HG03045 (cell line): ENCODE measurements around the gene LETMD1.
A peak's percentile ranks its signal among the peaks of the same experiment; 100 is the strongest.

Experiments used
- ATAC-seq: cut with Tn5 transposase; IDR thresholded peaks from one replicate; pipeline ENCODE4 v1.9.1; 2021; ENCODE audit warnings: mild to moderate bottlenecking, moderate library complexity; ENCODE audit not compliant: unreplicated experiment

LETMD1 gene

GRCh38 chr12:51025338-51025835 lies 22.7 kb upstream of the LETMD1 start:
- ATAC-seq, result peak; percentile 6

- ATAC-seq, result peak; percentile 96
These were observed 22.1 kb upstream of the LETMD1 start, which contains the start of gene SLC11A2 for GRCh38 chr12:51025836-51026638. Gene SLC11A2 (minus strand): TSS chr12:51026384. CDS start chr12:51010728, 15,656 bp downstream.

- ATAC-seq, result no peak
These were observed 20.7 kb upstream of the LETMD1 start for GRCh38 chr12:51027342-51027835.

- ATAC-seq, result no peak
These were observed 19.9 kb upstream of the LETMD1 start for GRCh38 chr12:51028126-51028812.

- ATAC-seq, result no peak
These were observed 19.3 kb upstream of the LETMD1 start for GRCh38 chr12:51028813-51029150.

GRCh38 chr12:51033048-51033447 lies 15.1 kb upstream of the LETMD1 start:
- no peak for ATAC-seq

GRCh38 chr12:51033457-51034089 lies 14.6 kb upstream of the LETMD1 start:
- no peak for ATAC-seq

- no peak for ATAC-seq
These were observed 11.8 kb upstream of the LETMD1 start for GRCh38 chr12:51036279-51036678.

- ATAC-seq, result no peak
These were observed 629 bp downstream of the LETMD1 start for GRCh38 chr12:51048661-51049251.

- no peak for ATAC-seq
These were observed 1.4 kb downstream of the LETMD1 start for GRCh38 chr12:51049525-51049924.

- ATAC-seq, result no peak
These were observed 3.7 kb downstream of the LETMD1 start for GRCh38 chr12:51051787-51052186.

- ATAC-seq, result no peak
These were observed 6.9 kb downstream of the LETMD1 start for GRCh38 chr12:51055060-51055459.

- no peak for ATAC-seq
These were observed 8.1 kb downstream of the LETMD1 start for GRCh38 chr12:51056242-51056641.

GRCh38 chr12:51059086-51059485 lies 11.0 kb downstream of the LETMD1 start:
- no peak for ATAC-seq

GRCh38 chr12:51062631-51063397 lies 14.7 kb downstream of the LETMD1 start:
- no peak for ATAC-seq

GRCh38 chr12:51065530-51065929 lies 17.4 kb downstream of the LETMD1 start:
- ATAC-seq, result no peak

- ATAC-seq, result no peak
These were observed 19.1 kb downstream of the LETMD1 start for GRCh38 chr12:51067229-51067628.

GRCh38 chr12:51067771-51068170 lies 19.6 kb downstream of the LETMD1 start:
- no peak for ATAC-seq

- ATAC-seq, result no peak
These were observed 21.9 kb downstream of the LETMD1 start for GRCh38 chr12:51070004-51070403.

GRCh38 chr12:51071663-51072062 lies 23.5 kb downstream of the LETMD1 start:
- ATAC-seq, result no peak
